NCI-H2107 treated with DMSO at 0.1 percent for 48 hours (cell line): ENCODE measurements around the gene VIPR1.
"Not testable (repeated sequence)": the region's sequence is repeated elsewhere in the genome, so short reads cannot be mapped to it uniquely, and the experiment has no call there.

Experiments
- DNase-seq: peaks from one replicate; lab custom pipeline; 2025; ENCODE audit not compliant: unreplicated experiment; lab: John Stamatoyannopoulos, UW

The VIPR1 gene

GRCh38 chr3:42531470-42531869, 29.0 kb downstream of the VIPR1 start:
- DNase-seq: no peak

- DNase-seq: no peak
Observed at GRCh38 chr3:42532229-42532628, 29.8 kb downstream of the VIPR1 start.

DNA sequence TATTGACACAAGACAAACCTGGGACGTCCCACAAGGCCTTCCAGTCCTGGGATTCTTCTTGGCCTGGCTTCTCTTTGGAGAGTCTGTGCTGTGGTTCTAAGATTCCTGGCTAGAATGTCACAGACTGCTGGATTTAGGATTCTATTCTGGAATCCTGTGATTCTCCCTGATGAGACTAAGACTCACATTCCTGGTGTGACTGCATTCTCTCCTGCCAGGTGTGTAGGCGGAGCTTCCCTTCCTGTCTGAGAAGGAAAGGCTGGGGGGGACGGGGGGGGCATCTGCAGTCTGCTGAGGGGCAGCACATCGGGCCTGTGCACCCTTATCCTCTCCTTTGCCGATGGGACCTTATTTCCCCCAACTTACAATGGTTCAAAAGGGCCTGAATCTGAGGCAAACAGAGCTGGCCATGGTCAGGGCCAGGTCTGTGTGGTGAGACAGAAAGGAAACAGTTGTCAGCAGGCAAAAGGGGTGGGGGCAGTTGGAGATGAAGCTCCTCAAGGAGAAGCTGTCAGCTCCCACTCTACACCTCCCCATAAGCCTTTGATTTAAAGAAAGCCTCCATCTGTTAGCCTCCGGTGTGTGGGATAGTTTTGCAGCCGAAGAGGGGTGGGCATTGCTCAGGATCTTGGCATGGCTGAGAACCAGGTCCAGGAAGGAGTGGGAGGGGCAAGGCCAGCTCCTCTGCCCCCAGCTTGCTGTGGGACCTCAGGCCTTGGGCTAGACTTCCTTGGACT, 30.9 kb downstream of the VIPR1 start:
- DNase-seq: no peak

GRCh38 chr3:42535981-42536784, 33.7 kb downstream of the VIPR1 start:
- no peak for DNase-seq

DNA sequence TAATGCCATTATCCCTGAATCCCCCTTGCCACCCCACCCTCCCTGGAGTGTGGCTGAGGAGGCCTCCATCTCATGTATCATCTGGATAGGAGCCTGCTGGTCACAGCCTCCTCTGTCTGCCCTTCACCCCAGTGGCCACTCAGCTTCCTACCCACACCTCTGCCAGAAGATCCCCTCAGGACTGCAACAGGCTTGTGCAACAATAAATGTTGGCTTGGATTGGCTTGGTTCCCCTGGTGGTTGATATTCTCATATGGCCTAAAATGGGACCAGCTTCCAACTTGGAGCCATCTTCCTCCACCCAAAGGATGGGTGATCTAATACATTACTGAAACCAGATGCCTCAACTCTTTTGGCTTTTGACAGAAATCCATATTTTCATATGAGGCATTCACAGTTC, 34.9 kb downstream of the VIPR1 start:
- no peak for DNase-seq

DNA sequence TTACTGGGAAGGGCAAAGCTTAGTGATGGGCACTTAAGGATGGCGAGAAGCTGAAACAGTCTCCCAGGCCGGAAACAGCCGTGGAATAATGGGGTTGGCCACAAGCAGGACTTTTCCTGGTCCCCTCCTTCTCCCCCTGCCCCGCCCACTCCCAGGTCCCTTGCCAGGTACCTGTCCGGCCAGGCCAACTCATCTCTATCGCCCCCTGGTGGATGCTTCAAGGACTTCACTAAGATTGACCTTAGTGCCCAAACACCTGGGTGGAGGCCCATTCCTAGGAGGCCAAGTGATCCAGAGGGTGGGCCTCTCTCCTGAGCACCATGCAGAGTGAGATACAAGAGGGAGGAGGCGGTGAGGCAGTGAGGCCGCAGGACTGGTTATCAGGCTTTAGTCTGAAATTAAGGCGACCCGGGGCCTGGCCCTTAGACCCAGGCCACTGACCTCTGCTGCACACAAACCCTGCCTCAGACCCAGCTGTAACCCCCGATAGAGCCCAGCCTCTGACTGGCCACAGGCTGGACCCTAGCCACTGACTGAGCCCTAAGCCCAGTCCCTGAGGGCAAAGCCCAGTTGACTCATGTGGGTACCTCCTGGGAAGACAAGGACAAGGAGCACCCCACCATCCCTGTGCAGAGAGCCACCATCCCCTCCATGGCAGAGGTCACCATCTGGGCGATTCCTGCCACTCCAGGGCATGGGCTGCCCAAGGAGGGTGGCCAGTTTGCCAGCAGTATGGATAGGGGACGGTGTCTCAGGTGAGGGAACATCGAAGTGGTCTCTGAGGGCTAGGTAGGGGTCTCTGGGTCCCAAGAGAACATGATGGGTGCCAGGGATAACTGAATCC, 37.6 kb downstream of the VIPR1 start:
- DNase-seq: no peak

- DNase-seq: no peak
Observed at GRCh38 chr3:42541079-42541478, 38.6 kb downstream of the VIPR1 start.

- DNase-seq: no peak
Observed at GRCh38 chr3:42544492-42545283, 42.2 kb downstream of the VIPR1 start.

GRCh38 chr3:42545284-42545900, 42.9 kb downstream of the VIPR1 start:
- no peak for DNase-seq

- DNase-seq: no peak
Observed at GRCh38 chr3:42546691-42547213, 44.3 kb downstream of the VIPR1 start.

- peak; percentile 6 for DNase-seq
Observed at GRCh38 chr3:42547401-42547945, 45.0 kb downstream of the VIPR1 start.

GRCh38 chr3:42549131-42549530, 46.7 kb downstream of the VIPR1 start:
- DNase-seq: no peak

DNA sequence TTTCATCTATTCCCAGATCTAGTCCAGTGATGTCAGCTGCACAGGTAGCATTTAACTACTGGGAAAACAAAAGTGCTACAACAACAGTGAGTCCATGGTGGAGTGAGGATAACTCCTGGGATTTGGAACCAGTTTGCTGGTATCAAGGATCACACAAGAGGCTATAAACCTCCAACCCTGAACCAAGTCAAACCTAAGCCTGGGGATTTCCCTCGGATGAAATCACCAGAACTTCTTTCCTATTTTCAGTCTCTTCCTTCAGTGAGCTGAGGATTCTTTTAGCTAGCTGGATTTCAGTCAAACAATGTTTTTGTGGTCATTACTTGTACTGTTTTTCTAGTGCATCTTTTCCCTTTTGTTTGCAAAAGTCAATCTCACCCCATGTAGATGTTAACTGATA, 47.8 kb downstream of the VIPR1 start:
- DNase-seq: no peak

GRCh38 chr3:42552830-42553229, 50.4 kb downstream of the VIPR1 start:
- DNase-seq: no peak

- peak; percentile 8 for DNase-seq
Observed at GRCh38 chr3:42556089-42556632, 53.7 kb downstream of the VIPR1 start.

GRCh38 chr3:42556817-42557216, 54.4 kb downstream of the VIPR1 start:
- not testable (repeated sequence) for DNase-seq

DNA sequence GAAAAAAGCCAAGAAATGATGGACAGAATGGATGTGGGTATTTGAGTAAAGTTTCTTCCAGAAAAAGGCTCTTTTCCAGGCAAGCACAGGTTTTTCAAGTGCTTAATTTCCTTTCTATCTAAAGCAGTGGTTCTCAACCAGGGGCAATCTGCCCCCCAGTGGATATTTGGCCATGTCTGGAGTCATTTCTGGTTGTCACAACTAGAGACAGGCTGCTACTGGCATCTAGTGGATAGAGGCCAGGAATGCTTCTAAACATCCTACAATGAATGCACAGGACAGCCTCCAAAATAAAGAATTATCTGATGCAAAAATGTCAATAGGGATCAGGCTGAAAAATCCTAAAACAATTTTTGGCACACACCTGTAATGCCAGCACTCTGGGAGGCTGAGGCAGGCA, 55.4 kb downstream of the VIPR1 start:
- DNase-seq: no peak

GRCh38 chr3:42562047-42562907, 59.8 kb downstream of the VIPR1 start:
- DNase-seq: no peak
